ENCODE data around the gene APMAP. TPM values are rescaled to one million over a fixed set of nuclear protein-coding genes. Genes with fewer than 3 reads are reported as not detected.

APMAP gene
- total RNA-seq, 2 donors from 2014 or later, result 70.5 to 93.8 TPM

- H3K9me3 ChIP-seq, result no peaks in the 10 kb centered on the region
- WGBS, result 69% methylated on average over 6 of the region's 6 CpGs
- no peaks in the 10 kb centered on the region for H3K4me1 ChIP-seq (replicated peaks)
- no peak overlapping the region for H3K27ac ChIP-seq
- H3K36me3 ChIP-seq, result no peaks in the 10 kb centered on the region
- H3K4me3 ChIP-seq, result no peak overlapping the region
- H3K27me3 ChIP-seq (replicated peaks; ENCODE audit: insufficient read depth), result no peaks in the 10 kb centered on the region
- intact Hi-C loops (cut with DNase I), result no loop called here
- no peak for TF ChIP-seq POLR2AphosphoS5 (IDR thresholded peaks at IDR 0.05)
- no peak for TF ChIP-seq POLR2A (IDR thresholded peaks at IDR 0.05)
- TF ChIP-seq CTCF (IDR thresholded peaks at IDR 0.05), result no peak
- no peak for DNase-seq (ENCODE audit: low spot score)
Observed at GRCh38 chr20:24942679-24943078, 49.9 kb downstream of the APMAP start.

GRCh38 chr20:24939036-24939435 lies 53.5 kb downstream of the APMAP start:
- H3K27me3 ChIP-seq (replicated peaks; ENCODE audit: insufficient read depth), result no peaks in the 10 kb centered on the region
- no peaks in the 10 kb centered on the region for H3K36me3 ChIP-seq
- intact Hi-C loops (cut with DNase I), result no loop called here
- WGBS, result 57% methylated on average over 4 of the region's 4 CpGs
- TF ChIP-seq CTCF (IDR thresholded peaks at IDR 0.05) (no peak), POLR2A (IDR thresholded peaks at IDR 0.05) (no peak), POLR2AphosphoS5 (IDR thresholded peaks at IDR 0.05) (no peak)
- no peaks in the 10 kb centered on the region for H3K9me3 ChIP-seq
- no peaks in the 10 kb centered on the region for H3K4me1 ChIP-seq (replicated peaks)
- H3K4me3 ChIP-seq, result no peak overlapping the region
- DNase-seq (ENCODE audit: low spot score), result no peak
- no peak overlapping the region for H3K27ac ChIP-seq

- Histone ChIP-seq H3K27ac (no peak overlapping the region), H3K36me3 (no peaks in the 10 kb centered on the region), H3K27me3 (replicated peaks; ENCODE audit: insufficient read depth) (no peaks in the 10 kb centered on the region), H3K9me3 (no peaks in the 10 kb centered on the region), H3K4me3 (no peak overlapping the region), H3K4me1 (replicated peaks) (no peaks in the 10 kb centered on the region)
- intact Hi-C loops (cut with DNase I), result no loop called here
- DNase-seq (ENCODE audit: low spot score), result no peak
- no peak for TF ChIP-seq CTCF (IDR thresholded peaks at IDR 0.05)
- no peak for TF ChIP-seq POLR2AphosphoS5 (IDR thresholded peaks at IDR 0.05)
- no peak for TF ChIP-seq POLR2A (IDR thresholded peaks at IDR 0.05)
- WGBS, result 75% methylated on average over 5 of the region's 5 CpGs
Observed at GRCh38 chr20:24938498-24938897, 54.1 kb downstream of the APMAP start.

GRCh38 chr20:24937579-24937978 lies 55.0 kb downstream of the APMAP start:
- TF ChIP-seq POLR2A (IDR thresholded peaks at IDR 0.05), result no peak
- TF ChIP-seq POLR2AphosphoS5 (IDR thresholded peaks at IDR 0.05), result no peak
- TF ChIP-seq CTCF (IDR thresholded peaks at IDR 0.05), result no peak
- Histone ChIP-seq H3K27ac (no peak overlapping the region), H3K4me1 (replicated peaks) (no peaks in the 10 kb centered on the region), H3K4me3 (no peak overlapping the region), H3K9me3 (no peaks in the 10 kb centered on the region), H3K27me3 (replicated peaks; ENCODE audit: insufficient read depth) (no peaks in the 10 kb centered on the region), H3K36me3 (no peaks in the 10 kb centered on the region)
- DNase-seq (ENCODE audit: low spot score), result no peak
- intact Hi-C loops (cut with DNase I), result no loop called here
- 0% methylated on average over 1 of the region's 1 CpG for WGBS

- no peak for DNase-seq (ENCODE audit: low spot score)
- Histone ChIP-seq H3K4me3 (no peak overlapping the region), H3K9me3 (no peaks in the 10 kb centered on the region), H3K36me3 (no peaks in the 10 kb centered on the region), H3K4me1 (replicated peaks) (no peaks in the 10 kb centered on the region), H3K27me3 (replicated peaks; ENCODE audit: insufficient read depth) (no peaks in the 10 kb centered on the region), H3K27ac (no peak overlapping the region)
- WGBS, result 90% methylated on average over 7 of the region's 7 CpGs
- intact Hi-C loops (cut with DNase I), result no loop called here
- TF ChIP-seq POLR2AphosphoS5 (IDR thresholded peaks at IDR 0.05) (no peak), POLR2A (IDR thresholded peaks at IDR 0.05) (no peak)
Observed at GRCh38 chr20:24936526-24937407, 55.8 kb downstream of the APMAP start.

Data from prostate gland (tissue), 2 donors.